ENCODE measurements around the gene SCMH1. TPM values are rescaled to one million over a fixed set of nuclear protein-coding genes. Genes with fewer than 3 reads are reported as not detected.

The SCMH1 gene
- total RNA-seq, 1 experiment from 2014 or later = 19.4 TPM

DNA sequence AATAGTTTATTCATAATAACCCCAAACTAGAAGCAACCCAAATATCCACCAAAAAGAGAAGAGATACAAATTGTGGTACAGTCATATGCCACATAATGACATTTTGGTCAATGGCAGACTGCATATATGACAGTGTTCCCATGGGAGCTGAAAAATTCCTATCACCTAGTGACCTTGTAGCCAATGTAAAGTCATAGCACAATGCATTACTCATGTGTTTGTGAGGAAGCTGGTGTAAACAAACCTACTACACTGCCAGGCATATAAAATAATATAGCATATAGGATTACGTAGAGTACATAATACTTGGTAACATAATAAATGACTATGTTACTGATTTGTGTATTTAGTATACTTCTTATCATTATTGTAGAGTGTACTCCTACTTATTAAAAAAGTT, 191.1 kb downstream of the SCMH1 start:
- no peak overlapping the region for H3K4me3 Mint-ChIP-seq
- POLR2A ChIA-PET = no interaction called here
- H3K4me1 Mint-ChIP-seq = peaks cover 4% of the 10 kb centered on the region
- peaks cover 3% of the 10 kb centered on the region for H3K9me3 Mint-ChIP-seq
- H3K36me3 Mint-ChIP-seq = peaks cover 16% of the 10 kb centered on the region
- H3K27me3 Mint-ChIP-seq (ENCODE audit: low read depth) = no peaks in the 10 kb centered on the region
- DNase-seq (ENCODE audit: low spot score) = no peak
- TF ChIP-seq ZNF671 (CRISPR knock-in tag; IDR thresholded peaks at IDR 0.05) (no peak), NFE2L1 (CRISPR knock-in tag; IDR thresholded peaks at IDR 0.05) (no peak), TP53 (CRISPR knock-in tag; IDR thresholded peaks at IDR 0.05) (no peak), RORB (CRISPR knock-in tag; IDR thresholded peaks at IDR 0.05) (no peak), SOX15 (CRISPR knock-in tag; IDR thresholded peaks at IDR 0.05) (no peak), TCF7 (CRISPR knock-in tag; IDR thresholded peaks at IDR 0.05; ENCODE audit: low read depth) (no peak), ZNF416 (CRISPR knock-in tag; IDR thresholded peaks at IDR 0.05) (no peak), ZNF219 (CRISPR knock-in tag; IDR thresholded peaks at IDR 0.05; ENCODE audit: borderline replicate concordance) (no peak)
- TF ChIP-seq, protein P1, sequence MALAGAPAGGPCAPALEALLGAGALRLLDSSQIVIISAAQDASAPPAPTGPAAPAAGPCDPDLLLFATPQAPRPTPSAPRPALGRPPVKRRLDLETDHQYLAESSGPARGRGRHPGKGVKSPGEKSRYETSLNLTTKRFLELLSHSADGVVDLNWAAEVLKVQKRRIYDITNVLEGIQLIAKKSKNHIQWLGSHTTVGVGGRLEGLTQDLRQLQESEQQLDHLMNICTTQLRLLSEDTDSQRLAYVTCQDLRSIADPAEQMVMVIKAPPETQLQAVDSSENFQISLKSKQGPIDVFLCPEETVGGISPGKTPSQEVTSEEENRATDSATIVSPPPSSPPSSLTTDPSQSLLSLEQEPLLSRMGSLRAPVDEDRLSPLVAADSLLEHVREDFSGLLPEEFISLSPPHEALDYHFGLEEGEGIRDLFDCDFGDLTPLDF (CRISPR knock-in tag; IDR thresholded peaks at IDR 0.05) = no peak
- TF ChIP-seq, protein P2, sequence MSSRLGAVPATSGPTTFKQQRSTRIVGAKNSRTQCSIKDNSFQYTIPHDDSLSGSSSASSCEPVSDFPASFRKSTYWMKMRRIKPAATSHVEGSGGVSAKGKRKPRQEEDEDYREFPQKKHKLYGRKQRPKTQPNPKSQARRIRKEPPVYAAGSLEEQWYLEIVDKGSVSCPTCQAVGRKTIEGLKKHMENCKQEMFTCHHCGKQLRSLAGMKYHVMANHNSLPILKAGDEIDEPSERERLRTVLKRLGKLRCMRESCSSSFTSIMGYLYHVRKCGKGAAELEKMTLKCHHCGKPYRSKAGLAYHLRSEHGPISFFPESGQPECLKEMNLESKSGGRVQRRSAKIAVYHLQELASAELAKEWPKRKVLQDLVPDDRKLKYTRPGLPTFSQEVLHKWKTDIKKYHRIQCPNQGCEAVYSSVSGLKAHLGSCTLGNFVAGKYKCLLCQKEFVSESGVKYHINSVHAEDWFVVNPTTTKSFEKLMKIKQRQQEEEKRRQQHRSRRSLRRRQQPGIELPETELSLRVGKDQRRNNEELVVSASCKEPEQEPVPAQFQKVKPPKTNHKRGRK (CRISPR knock-in tag; IDR thresholded peaks at IDR 0.05; ENCODE audit: borderline replicate concordance) = no peak
- TF ChIP-seq, protein P3, sequence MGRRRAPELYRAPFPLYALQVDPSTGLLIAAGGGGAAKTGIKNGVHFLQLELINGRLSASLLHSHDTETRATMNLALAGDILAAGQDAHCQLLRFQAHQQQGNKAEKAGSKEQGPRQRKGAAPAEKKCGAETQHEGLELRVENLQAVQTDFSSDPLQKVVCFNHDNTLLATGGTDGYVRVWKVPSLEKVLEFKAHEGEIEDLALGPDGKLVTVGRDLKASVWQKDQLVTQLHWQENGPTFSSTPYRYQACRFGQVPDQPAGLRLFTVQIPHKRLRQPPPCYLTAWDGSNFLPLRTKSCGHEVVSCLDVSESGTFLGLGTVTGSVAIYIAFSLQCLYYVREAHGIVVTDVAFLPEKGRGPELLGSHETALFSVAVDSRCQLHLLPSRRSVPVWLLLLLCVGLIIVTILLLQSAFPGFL (CRISPR knock-in tag; IDR thresholded peaks at IDR 0.05; ENCODE audit: borderline replicate concordance) = no peak
- TF ChIP-seq, protein P4, sequence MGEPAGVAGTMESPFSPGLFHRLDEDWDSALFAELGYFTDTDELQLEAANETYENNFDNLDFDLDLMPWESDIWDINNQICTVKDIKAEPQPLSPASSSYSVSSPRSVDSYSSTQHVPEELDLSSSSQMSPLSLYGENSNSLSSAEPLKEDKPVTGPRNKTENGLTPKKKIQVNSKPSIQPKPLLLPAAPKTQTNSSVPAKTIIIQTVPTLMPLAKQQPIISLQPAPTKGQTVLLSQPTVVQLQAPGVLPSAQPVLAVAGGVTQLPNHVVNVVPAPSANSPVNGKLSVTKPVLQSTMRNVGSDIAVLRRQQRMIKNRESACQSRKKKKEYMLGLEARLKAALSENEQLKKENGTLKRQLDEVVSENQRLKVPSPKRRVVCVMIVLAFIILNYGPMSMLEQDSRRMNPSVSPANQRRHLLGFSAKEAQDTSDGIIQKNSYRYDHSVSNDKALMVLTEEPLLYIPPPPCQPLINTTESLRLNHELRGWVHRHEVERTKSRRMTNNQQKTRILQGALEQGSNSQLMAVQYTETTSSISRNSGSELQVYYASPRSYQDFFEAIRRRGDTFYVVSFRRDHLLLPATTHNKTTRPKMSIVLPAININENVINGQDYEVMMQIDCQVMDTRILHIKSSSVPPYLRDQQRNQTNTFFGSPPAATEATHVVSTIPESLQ (CRISPR knock-in tag; IDR thresholded peaks at IDR 0.05) = no peak
- TF ChIP-seq, protein P5, sequence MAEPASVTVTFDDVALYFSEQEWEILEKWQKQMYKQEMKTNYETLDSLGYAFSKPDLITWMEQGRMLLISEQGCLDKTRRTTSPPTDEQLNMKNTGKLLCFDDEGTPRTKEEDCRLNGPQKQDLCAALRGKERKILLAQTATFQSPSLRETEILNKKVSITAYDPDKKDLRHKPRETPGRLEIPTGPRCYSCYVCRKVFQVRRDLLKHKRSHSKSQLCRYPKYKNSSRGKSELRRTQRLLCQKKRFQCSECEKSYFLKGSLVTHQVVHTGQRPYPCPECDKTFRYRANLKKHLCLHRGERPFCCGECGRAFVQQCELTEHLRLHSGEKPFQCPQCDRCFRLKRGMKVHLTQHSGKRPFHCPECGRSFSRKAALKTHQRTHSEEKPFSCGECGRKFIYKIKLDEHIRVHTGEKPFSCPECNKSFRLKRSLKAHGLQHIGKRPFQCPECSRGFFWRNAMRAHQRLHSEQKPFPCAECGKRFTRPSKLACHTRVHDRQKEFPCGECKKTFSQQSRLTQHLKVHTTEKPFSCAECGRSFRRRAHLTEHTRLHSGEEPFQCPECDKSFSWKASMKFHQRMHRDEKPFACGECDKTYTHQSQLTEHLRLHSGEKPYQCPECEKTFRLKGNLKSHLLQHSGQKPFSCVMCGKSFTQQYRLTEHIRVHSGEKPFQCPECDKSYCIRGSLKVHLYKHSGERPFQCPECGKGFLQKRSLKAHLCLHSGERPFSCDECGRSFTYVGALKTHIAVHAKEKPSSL (CRISPR knock-in tag; conservative IDR thresholded peaks at IDR 0.05) = no peak
- no peak overlapping the region for H3K27ac Mint-ChIP-seq
- CTCF ChIA-PET = no interaction called here
- ATAC-seq = no peak

DNA sequence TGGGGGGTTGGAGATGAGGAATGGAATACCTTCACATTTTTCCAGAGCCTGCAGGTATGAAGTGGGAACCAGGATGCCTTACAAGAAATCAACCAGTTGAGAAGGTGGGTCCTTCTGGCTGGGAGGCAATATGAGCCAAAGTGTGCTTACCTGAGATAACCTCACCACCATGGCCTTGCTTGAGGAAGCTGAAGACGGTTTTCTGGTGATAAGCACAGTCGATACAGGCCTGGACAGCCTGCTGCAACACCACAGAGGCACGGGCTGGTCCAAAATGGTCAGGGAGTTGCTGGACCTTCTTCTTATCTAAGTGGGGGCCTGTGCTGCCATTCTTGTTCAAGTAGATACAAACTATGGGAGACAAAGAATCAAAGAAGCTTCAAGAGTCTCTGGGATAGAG, 193.6 kb downstream of the SCMH1 start:
- Mint-ChIP-seq H3K4me3 (no peak overlapping the region), H3K36me3 (peaks cover 10% of the 10 kb centered on the region), H3K4me1 (peaks cover 3% of the 10 kb centered on the region), H3K9me3 (peaks cover 2% of the 10 kb centered on the region), H3K27me3 (ENCODE audit: low read depth) (no peaks in the 10 kb centered on the region), H3K27ac (no peak overlapping the region)
- ChIA-PET POLR2A (no interaction called here), CTCF (interaction anchor here (0.8 kb wide), 1 partner anchor 96 kb away, joined by 3 read pairs; no protein-coding TSS in a partner anchor)
- DNase-seq (ENCODE audit: low spot score) (no peak), ATAC-seq (no peak)
- no peak for TF ChIP-seq SP1 (CRISPR knock-in tag; conservative IDR thresholded peaks at IDR 0.05)
- TF ChIP-seq MYBL2 (CRISPR knock-in tag; IDR thresholded peaks at IDR 0.05) = no peak
- TF ChIP-seq, protein P6, sequence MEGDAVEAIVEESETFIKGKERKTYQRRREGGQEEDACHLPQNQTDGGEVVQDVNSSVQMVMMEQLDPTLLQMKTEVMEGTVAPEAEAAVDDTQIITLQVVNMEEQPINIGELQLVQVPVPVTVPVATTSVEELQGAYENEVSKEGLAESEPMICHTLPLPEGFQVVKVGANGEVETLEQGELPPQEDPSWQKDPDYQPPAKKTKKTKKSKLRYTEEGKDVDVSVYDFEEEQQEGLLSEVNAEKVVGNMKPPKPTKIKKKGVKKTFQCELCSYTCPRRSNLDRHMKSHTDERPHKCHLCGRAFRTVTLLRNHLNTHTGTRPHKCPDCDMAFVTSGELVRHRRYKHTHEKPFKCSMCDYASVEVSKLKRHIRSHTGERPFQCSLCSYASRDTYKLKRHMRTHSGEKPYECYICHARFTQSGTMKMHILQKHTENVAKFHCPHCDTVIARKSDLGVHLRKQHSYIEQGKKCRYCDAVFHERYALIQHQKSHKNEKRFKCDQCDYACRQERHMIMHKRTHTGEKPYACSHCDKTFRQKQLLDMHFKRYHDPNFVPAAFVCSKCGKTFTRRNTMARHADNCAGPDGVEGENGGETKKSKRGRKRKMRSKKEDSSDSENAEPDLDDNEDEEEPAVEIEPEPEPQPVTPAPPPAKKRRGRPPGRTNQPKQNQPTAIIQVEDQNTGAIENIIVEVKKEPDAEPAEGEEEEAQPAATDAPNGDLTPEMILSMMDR (IDR thresholded peaks at IDR 0.05) = no peak
- TF ChIP-seq FOXJ3 (CRISPR knock-in tag; IDR thresholded peaks at IDR 0.05; ENCODE audit: borderline replicate concordance) = no peak
- TF ChIP-seq, protein P1 (CRISPR knock-in tag; IDR thresholded peaks at IDR 0.05) = no peak
- no peak for TF ChIP-seq NR3C1 (CRISPR knock-in tag; conservative IDR thresholded peaks at IDR 0.05; ENCODE audit: low read depth)
- no peak for TF ChIP-seq JAZF1 (CRISPR knock-in tag; IDR thresholded peaks at IDR 0.05)
- TF ChIP-seq SOX15 (CRISPR knock-in tag; IDR thresholded peaks at IDR 0.05) = no peak
- TF ChIP-seq, protein P7, sequence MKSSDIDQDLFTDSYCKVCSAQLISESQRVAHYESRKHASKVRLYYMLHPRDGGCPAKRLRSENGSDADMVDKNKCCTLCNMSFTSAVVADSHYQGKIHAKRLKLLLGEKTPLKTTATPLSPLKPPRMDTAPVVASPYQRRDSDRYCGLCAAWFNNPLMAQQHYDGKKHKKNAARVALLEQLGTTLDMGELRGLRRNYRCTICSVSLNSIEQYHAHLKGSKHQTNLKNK (CRISPR knock-in tag; IDR thresholded peaks at IDR 0.05) = no peak
- TF ChIP-seq ZNF317 (CRISPR knock-in tag; IDR thresholded peaks at IDR 0.05; ENCODE audit: borderline replicate concordance, low read depth) = no peak
